GM12801 (cell line): ENCODE results near the gene DNAH14.

Experiments
- CTCF ChIP-seq: IDR thresholded peaks from one replicate; pipeline ENCODE4 v1.5.1; 2011; ENCODE audit warnings: control low read depth; ENCODE audit not compliant: insufficient read length; ENCODE audit errors: extremely low read depth

Gene DNAH14

GRCh38 chr1:225434046-225434445 is 504.6 kb downstream of the DNAH14 start:
- TF ChIP-seq CTCF, result no peak

GRCh38 chr1:225435076-225435475 is 505.6 kb downstream of the DNAH14 start:
- TF ChIP-seq CTCF, result no peak

- no peak for TF ChIP-seq CTCF
Measured at GRCh38 chr1:225435487-225435886, 506.0 kb downstream of the DNAH14 start.

GRCh38 chr1:225435957-225436392 is 506.5 kb downstream of the DNAH14 start:
- TF ChIP-seq CTCF, result no peak

GRCh38 chr1:225437710-225438437 is 508.4 kb downstream of the DNAH14 start:
- TF ChIP-seq CTCF, result no peak

GRCh38 chr1:225440380-225441221 is 511.1 kb downstream of the DNAH14 start:
- TF ChIP-seq CTCF, result no peak

GRCh38 chr1:225441314-225442122 is 512.0 kb downstream of the DNAH14 start:
- no peak for TF ChIP-seq CTCF
